Stimulated activated CD8-positive, alpha-beta memory T cell treated with anti-CD3 and anti-CD28 coated beads, Interleukin-4, amount 100 ng/mL, for 48 hours (primary cell): Measurements from ENCODE around the gene RNF114.
"Not testable (repeated sequence)": the region's sequence is repeated elsewhere in the genome, so short reads cannot be mapped to it uniquely, and the experiment has no call there.

Experiments
- DNase-seq: peaks from one replicate; pipeline ENCODE4 v3.0.0-alpha.2; 2020

The RNF114 gene

GRCh38 chr20:49965781-49966305, 29.6 kb downstream of the RNF114 start:
- DNase-seq, result no peak

GRCh38 chr20:49966861-49967260, 30.7 kb downstream of the RNF114 start:
- no peak for DNase-seq

DNA sequence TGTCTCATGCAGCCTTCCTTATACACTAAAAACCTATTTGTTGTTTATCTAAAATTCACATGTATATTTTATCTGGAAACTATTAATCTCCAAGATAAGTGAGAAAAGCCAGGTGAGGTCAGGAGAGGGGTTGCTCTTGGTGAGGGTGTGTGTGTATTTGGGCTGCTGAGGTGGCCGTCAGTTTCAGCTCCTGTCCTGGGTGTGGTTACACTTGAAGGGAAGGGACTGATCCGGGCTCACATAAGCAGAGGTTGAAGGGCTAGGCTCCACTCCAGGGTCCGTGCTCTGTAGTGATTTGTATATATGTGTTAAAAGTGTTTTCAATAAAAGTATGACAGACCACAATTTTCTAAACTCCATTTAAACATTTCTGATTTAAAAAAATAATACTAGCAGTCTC, 33.0 kb downstream of the RNF114 start:
- no peak for DNase-seq

DNA sequence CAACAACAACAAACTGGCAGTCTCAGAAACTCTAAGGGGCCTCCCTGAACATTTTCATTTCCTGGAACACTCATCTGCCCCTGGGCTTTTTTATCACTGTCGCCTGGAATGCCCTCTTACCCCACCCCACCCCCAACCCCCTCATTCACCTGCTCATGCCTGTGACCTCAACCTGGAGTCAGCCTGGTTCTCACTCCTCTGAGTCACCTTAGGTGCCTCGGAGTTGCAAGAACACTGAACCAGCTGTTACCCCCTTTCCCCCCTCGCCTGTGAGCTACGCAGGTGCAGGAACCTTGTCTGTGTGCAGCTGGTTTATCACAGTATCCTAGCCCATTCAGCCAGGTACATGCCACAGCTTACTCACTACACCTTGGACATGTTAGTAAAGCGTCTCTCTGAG, 33.7 kb downstream of the RNF114 start:
- no peak for DNase-seq

- DNase-seq, result no peak
Measured at GRCh38 chr20:49970498-49970897, 34.3 kb downstream of the RNF114 start.

DNA sequence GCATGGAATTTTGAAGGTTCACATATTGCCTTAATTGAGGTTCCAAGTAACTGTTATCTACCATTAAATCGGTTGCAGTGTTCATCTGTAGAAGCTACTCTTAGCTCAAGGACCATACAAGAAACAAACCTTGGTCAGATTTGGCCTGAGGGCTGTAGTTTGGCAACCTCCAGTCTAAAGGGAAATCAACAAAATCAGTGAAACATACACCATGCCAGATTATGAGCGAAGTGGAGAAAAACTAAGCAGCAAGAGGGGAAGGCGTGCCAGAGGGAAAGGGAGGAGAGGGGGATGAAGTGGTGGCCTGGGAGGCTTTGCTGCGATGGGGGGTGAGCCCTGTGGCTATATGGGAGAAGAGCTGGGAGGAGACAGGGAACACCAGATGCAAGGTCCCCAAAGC, 37.8 kb downstream of the RNF114 start:
- DNase-seq, result no peak

GRCh38 chr20:49976542-49976941, 40.3 kb downstream of the RNF114 start:
- no peak for DNase-seq

GRCh38 chr20:49977740-49978139, 41.5 kb downstream of the RNF114 start:
- not testable (repeated sequence) for DNase-seq

GRCh38 chr20:49978685-49979029, 42.5 kb downstream of the RNF114 start:
- DNase-seq, result no peak

DNA sequence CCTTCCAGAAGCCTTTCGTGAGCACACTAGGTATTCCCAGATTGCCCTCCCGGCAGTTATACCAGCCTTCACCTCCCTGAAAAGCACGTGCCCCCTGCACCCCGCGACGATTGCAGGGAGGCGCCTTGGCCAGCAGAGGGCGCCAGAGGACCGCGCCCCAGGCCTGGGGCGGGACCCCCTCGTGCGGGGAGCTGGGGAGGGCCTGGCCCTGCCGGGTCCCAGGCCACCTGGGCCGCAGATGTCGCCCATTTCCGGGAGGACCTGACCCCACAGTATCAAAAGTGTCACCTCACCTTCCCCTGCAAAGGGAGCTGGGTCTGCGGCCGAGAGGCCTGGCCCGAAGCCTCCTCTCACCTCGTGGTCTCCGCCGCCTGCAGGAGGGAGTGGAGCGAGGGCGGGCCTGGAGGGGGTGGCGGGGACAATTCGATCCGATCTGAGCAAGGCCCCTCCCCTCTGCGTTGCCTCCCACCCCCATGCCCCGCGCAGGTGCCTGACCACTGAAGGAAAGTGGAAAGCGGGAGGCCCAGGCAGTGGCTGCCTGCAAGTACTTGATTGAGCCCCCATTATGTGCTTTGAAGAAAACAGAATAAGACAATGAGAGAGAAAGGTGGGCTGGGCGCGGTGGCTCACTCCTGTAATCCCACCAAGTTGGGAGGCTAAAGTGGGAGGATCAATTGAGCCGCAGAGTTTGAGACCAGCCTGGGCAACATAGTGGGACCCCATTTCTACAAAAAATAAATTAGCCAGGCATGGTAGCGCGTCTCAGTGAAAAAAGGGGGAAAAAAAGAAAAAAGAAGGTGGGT, 43.0 kb downstream of the RNF114 start:
- DNase-seq, result peak; percentile 82

DNA sequence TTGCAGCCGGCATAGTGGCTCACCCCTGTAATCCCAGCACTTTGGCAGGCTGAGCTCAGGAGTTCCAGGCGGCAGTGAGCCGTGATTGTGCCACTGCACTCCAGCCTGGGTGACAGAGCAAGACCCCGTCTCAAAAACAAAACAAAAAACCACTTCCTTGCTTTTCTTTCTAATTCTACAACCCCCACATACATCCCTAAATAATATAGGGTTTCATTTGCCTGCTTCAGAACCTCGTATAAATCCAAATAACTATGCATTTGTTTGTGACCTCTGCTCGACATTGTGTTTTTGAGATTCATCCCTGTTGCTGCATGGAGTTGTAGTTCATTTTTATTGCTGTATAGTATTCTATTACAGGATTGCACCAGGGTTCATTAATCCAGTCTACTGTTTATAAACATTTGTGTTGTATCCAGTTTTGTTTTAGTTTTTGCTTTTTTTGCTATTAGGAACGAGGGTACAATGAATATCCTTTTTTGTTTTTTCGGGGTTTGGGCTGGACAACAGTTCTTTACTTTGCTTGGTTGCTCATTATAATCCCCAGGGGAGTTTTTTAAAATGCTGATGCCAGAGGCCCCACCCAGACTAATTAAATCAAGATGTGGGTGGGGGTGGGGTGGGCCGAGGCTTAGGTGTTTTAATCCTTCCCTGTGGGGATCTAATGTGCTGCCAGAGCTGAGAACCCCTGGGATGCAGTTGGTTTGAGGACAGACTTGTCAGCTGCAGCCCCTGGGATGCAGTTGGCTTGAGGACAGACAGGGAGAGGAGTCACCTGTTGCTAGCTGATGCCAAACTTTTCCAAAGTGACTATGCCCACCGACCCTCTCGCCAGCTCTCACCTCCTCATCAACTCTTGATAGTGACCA, 44.2 kb downstream of the RNF114 start:
- DNase-seq, result no peak

DNA sequence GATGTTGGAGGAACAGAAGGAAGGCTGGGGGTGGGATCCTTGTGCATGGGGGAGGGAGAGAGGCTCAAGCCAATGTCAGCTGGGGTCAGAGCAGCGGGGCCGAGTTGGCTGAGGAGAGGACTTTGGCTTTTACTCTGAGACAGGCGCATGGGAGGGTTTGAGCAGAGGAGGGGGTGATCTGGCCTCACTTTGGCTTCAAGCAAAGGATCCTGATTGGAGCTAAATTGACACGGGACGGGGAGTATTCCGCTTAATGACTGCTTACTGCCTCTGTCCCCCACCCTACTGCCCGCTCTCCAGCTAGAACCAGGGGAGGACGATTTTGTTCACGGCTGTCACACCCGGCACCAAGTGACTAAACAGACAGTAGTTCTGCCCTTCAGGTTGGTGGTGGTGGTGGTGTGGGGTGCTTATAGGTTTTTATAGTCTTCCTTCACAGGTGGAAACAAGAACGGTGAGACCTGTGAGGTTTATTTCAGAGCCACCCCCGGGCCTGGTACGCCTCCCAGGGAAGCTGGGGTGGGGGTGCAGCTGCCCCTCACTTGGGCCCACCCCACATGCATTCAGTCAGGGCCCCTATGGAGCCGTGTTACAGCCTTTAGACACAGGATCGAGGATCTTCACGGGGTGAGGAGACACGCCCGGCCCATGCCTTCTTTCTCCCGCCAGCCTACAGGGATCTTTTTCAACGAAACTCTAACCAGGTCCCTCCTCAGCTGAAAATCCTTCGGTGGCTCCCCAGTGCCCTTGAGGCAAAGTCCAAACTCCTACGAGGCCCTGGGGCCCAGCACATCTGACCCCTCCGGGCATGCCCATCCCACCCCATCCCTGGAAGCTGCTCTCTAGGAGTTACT, 45.2 kb downstream of the RNF114 start:
- DNase-seq, result no peak

DNA sequence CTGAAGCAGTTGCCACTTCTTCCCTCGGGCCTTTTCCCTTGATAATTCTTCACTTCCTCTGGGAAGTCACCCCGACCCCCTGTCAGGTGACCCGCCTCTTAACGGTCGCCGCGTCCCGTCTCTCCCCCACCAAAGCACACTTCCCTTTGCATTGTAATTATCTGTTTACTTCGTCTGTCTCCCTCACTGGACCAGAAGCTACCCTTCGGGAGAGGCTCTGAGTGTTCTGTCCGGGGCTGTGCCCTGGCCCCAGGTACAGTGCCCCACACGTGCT, 45.8 kb downstream of the RNF114 start:
- DNase-seq, result no peak

DNA sequence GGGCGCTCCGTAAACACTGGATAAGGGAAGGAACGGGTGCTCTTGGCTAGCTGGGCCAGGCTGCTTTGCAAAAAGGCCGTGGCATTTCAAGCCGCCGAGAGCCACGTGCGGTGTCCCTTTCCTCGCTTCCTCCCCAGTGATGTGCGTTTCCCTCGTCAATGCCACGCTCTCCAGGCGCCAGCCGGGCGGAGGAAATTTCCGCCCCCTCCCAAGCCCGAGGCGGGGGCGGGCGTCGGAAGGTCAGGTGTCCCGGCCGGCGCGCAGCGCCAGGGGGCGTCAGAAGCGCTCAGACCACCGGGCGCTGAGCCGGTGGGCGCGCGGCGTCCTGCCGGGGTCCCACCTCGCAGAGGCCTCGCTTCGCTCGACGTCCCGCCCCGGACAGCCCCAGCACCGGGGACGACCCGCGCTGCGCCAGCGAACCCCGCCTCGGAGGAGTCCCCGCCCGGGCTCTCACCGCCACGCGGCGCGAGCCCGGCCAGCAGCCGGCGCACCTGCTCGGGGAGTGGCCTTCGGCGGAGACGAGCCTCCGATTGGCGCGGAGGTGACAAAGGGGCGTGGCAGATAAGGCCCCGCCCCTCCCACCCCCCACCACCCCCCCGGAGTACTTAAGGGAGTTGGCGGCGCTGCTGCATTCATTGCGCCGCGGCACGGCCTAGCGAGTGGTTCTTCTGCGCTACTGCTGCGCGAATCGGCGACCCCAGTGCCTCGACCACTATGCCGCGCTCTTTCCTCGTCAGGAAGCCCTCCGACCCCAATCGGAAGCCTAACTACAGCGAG, 46.3 kb downstream of the RNF114 start, which contains the start of gene SNAI1:
TSS of gene SNAI1 (plus strand) at position 635 of the 777 bp plus-strand sequence. CDS start at position 715, 80 bp downstream.
- DNase-seq, result peak; percentile 80

DNA sequence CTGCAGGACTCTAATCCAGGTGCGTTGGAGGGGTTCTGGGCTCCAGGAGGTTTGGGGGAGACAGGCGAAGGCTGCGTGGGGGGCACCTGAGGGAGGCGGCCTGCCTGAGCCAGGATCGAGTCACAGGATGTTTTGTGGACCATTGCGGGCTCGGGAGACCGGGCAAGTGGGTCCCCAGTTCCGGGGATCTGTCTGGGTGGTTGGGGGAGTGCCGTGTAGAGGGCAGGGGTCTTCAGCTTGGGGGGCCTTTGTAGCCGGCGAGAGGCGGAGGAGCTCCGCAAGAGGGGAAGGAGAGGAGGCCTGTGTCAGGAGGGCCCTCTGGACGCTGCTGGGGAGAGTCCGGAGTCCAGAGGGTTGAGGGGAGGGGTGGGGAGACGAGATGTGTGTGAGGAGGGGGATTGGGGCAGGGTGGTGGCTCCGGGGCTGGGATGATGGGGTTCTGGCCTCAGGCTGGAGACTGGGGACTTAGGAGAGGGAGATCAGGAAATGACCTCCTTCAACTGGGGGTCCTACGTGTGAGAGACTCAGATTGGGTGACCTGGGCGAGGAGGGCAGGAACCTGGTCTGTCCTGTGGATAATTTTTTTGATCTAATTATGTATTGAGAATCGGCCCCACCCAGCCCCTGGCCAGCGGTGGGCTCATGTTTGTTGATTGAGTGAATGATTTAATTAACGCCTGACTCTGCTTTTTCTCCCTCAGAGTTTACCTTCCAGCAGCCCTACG, 47.1 kb downstream of the RNF114 start:
- DNase-seq, result no peak

GRCh38 chr20:49983848-49984408, 47.7 kb downstream of the RNF114 start:
- no peak for DNase-seq

- DNase-seq, result no peak
Measured at GRCh38 chr20:49984426-49985153, 48.4 kb downstream of the RNF114 start.

- no peak for DNase-seq
Measured at GRCh38 chr20:49985157-49985556, 49.0 kb downstream of the RNF114 start.

DNA sequence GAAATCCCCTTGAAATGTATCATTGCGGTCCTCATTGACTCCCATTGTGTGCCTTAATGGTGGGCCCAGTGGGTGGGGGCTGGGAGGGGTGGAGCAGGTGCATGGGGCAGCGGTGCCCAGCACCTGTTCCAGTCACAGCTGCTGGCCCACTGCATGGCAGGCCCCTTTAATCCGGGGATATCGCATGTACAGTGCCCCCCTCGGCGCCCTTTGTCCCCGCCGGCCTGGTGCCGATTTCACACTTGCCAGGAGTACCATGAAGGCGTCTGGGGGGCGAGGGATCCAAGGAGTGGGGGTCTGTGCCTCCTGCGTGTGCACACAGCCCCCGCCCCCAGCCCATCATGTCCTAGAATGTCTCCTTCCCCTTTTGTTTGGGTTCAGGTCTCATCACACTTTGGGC, 49.4 kb downstream of the RNF114 start:
- DNase-seq, result no peak

- DNase-seq, result no peak
Measured at GRCh38 chr20:49986049-49986448, 49.9 kb downstream of the RNF114 start.
